NCI-H748 (cell line): ENCODE results near the gene GALNT9.

Experiments
- DNase-seq: peaks from one replicate; lab custom pipeline; 2025; ENCODE audit not compliant: unreplicated experiment; lab: John Stamatoyannopoulos, UW

Gene GALNT9

DNA sequence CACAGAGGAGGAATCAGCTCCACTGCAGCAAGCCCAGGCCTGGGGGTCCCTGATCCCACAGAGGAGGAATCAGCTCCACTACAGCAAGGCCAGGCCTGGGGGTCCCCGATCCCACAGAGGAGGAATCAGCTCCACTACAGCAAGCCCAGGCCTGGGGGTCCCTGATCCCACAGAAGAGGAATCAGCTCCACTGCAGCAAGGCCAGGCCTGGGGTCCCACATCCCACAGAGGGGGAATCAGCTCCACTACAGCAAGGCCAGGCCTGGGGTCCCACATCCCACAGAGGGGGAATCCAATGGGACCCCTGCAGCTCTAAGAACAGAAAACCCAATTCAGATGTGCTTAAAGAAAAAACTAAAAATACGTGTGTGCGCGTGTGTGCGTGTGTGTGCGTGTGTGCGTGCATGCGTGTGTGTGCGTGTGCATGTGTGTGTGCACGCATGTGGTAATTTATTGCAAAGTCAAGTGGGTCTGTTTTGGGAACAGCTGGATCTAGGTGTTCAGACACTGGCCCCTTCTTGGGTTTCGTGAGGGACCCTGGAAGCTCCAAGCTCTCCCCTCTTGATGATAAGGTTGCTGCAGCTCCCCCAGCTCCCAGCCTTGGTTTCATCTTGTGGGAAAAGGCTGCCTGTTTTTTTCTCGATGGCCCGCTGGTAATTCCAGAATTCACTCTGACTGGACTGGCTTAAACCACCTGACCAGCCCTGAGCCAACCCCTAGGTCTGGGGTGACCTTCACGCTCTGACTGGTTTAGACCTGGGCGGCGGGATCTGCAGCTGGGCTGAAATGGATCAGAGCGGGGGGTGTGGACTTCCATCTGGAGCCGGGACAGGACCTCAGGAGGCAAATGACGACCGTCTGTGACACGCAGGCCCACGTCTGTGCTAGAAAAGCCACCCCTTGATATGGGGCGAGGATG, 47.1 kb downstream of the GALNT9 start:
- DNase-seq, result no peak

DNA sequence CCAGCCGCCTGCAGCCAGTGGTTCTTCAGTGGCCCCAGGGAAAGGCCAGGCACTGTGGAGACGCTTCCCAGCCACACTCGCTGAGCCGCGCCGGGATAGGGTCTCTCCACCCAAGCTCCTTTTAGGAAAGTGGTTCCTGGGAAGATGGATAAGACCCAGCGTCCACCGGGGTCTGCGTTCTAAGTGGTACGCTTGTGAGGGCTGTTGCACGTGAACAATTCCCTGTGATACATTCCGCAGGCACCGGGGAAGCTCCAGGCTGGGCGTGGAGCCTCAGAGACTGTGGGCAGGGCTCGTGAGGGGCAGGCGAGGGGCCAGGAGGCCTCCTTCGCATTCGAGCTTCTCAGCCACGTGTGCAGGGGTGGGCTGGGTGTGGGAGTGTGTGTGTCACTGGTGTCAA, 48.4 kb downstream of the GALNT9 start:
- no peak for DNase-seq

- DNase-seq, result no peak
Measured at GRCh38 chr12:132280406-132280805, 49.0 kb downstream of the GALNT9 start.

- DNase-seq, result no peak
Measured at GRCh38 chr12:132279930-132280329, 49.5 kb downstream of the GALNT9 start.

GRCh38 chr12:132279184-132279889, 50.1 kb downstream of the GALNT9 start:
- DNase-seq, result no peak

- DNase-seq, result no peak
Measured at GRCh38 chr12:132278401-132279183, 50.8 kb downstream of the GALNT9 start.

DNA sequence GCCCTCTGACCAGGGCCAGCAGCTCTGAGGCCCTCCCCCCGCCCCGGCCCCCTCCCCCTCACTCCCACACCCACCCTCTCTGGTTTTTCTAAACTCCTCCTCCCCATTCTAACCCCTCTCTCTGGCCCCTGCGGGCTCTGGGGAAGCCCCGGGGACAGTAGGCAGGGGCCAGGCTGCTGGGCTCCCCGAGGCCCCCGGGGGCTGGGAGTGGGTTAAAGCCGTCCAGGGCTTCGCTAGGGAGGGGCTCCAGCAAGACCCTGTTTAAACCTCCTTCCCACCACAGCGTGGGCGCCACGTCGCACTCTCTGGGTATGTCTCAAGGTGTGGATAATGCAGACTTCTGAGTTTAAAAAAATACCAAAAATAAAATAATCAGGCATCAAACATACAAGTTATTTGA, 51.4 kb downstream of the GALNT9 start:
- no peak for DNase-seq

DNA sequence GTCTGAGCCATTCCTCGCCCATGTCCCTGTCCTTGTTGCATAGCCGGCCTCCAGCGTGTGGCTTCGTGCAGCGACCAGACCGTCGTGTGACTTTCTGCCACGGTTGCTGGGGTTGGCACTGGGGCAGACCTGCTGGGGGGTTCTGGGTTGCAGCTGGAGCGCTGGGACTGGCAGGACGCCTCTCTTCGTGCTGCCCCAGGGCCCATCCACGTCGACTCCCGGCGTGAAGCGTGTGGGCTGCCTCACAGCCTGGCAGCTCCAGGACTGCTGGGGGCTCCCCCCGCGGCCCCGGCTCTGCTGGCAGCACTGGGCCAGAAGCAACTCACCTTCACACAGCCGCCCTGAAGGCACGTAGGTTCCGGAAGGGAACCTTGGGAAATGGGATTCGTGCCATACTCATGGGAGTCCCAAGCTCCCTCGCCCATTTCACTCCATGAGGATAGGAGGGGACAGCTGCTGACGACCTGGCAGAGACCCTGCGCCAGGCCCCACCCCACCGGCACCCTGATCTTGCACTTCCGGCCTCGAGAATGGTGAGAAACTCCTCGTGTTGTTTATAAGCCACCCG, 51.9 kb downstream of the GALNT9 start:
- DNase-seq, result no peak

DNA sequence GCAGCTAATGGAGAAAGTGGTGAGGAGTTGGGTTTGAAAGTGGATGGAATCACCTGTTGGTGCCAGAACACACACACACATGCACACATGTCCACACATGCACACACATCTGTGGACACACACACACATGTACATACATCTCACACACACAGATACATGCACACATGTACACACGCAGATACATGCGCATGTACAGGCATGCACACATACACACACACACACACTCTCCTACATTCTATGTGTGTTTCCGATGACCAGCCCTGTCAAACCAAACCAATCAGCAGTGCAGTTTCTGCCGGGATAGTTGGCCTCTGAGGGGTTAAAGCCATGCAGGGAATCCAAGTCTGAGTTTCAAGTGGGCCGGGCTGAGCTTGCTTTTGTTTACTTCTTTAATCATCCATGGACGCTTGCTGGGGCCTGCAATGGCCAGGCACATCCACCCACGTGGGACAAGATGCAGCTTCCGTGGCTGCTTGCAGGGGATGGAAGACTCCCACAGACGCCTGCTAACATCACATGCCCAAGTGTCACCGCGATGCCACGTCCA, 52.5 kb downstream of the GALNT9 start:
- DNase-seq, result no peak

DNA sequence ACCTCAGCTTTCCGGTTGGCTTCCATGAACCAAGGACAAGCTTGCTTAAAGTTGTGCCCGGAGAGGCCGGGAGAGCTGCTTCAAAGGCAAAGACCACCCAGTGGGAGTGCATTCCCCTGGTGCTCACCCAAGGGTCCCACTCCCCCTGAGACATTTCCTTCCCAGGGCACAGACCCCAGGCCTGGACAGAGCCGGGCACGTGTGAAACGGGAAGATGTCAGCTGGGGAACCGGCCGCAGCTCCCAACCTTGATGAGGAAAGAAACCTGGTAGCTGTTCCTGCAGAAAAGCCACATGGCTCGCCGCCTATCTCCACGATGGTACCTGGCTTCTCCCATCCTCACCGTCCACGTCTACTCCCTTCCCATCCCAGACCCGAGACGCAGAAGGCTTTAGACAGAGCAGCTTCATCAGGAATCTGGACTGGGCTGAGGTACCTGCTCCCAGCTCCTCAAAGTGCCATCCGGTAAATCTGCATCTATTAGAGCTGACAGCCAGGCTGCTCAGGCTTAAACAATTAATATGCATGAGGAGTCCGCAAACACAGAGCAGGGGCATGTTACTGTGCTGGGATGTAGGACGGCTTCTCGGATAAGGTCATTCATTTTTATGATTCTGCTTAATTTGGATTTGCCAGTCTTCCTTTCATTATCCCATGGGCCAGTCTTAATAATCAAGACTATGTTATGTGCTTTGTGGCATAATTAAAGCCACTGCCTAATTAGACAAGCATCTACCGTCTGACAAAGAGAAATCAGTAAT, 53.1 kb downstream of the GALNT9 start:
- DNase-seq, result no peak

- no peak for DNase-seq
Measured at GRCh38 chr12:132275631-132276030, 53.8 kb downstream of the GALNT9 start.

- peak; percentile 79 for DNase-seq
Measured at GRCh38 chr12:132275110-132275531, 54.3 kb downstream of the GALNT9 start.

GRCh38 chr12:132273992-132274334, 55.4 kb downstream of the GALNT9 start:
- DNase-seq, result no peak

GRCh38 chr12:132272711-132273110, 56.7 kb downstream of the GALNT9 start:
- no peak for DNase-seq

GRCh38 chr12:132271755-132272092, 57.7 kb downstream of the GALNT9 start:
- DNase-seq, result no peak

DNA sequence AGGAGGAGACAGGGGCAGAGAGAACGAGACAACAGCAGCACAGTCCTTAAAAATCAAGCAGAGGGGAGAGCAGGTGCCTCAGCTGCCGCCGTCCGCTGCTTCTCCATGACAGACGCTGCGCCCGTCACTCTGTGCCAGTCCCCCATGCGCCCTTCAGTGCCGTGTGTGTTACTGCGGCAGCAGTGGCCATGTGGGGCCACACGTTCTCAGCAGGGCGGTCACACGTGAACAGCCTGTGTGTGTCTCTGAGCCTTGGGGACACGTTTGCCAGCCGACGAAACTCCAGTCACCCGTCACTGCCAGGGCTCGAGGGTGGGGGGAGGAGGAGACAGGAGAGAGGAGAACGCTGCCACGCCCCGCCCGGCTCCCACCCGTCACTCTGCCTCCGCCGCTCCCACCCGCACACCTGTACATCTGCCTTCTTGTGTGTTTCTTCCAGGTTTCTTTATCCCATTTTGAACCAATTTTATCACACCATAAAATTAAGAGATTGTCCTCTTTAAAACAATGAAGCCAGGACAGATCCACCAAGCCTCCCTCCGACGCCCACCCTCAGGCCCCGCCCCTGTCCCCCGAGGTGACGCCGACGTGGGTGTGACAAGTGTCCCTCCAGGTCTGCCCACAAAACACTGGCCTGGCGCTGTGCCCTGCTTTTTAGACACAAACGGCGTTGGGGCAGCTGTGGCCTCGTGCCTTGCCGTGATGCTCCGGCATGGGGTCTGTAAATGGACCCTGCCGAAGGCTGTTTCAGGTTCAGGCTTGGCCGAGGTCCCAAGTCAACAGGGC, 58.2 kb downstream of the GALNT9 start:
- DNase-seq, result peak; percentile 70

DNA sequence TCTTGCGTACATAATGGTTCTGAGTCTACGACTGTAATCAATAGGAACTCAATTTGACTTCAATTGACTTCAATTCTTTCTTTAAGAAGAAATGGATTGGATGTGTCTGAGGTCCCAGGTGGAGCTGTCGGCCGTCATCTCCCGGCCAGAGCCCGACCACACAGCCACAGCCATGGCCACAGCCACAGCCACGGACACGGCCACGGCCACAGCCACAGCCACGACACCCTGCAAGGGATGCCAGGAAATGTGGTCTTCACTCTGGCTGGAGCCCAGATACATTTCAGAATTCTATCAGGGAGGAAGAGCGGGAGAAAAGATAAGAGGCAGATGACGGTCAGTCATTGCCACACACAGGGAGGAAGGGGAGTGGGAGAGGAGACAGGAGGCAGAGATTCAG, 58.9 kb downstream of the GALNT9 start:
- no peak for DNase-seq

GRCh38 chr12:132269271-132269968, 60.0 kb downstream of the GALNT9 start:
- no peak for DNase-seq

GRCh38 chr12:132268674-132269073, 60.7 kb downstream of the GALNT9 start:
- DNase-seq, result no peak
